GM12878 (cell line): Measurements from ENCODE around the gene PDZD2. TPM values are rescaled to one million over a fixed set of nuclear protein-coding genes. Genes with fewer than 3 reads are reported as not detected.
"Not testable (repeated sequence)": the region's sequence is repeated elsewhere in the genome, so short reads cannot be mapped to it uniquely, and the experiment has no call there.

Experiments
- ATAC-seq: fragments of 200-7000 bp; cut with Tn5 transposase; 3 replicates; pipeline ENCODE4 v1.9.1; 2020; ENCODE audit warnings: mild to moderate bottlenecking, moderate library complexity
- BruUV-seq: library from RNA; stranded (reverse); fragments of 400-500 nt; replicated peaks from 2 replicates; lab custom pipeline; 2021; lab: Mats Ljungman, UMichigan
- CTCF ChIA-PET: fragments of 300-600 bp; sonication (Branson Sonifier 250); formaldehyde crosslinking; extraction: SDS; loops from one replicate; lab custom pipeline; 2021; ENCODE audit warnings: inconsistent platforms; lab: Yijun Ruan, JAX
- POLR2A ChIA-PET: fragments of 350-600 bp; formaldehyde crosslinking; extraction: SDS; loops from one replicate; lab custom pipeline; 2021; ENCODE audit warnings: inconsistent platforms; lab: Charles Lee
- RAD21 ChIA-PET: fragments of 300-600 bp; sonication (Branson Sonifier 250); formaldehyde crosslinking; loops from one replicate; lab custom pipeline; 2023; ENCODE audit warnings: antibody characterized with exemption; ENCODE audit not compliant: unreplicated experiment; lab: Charles Lee
- SMC1A ChIA-PET: fragments of 300-600 bp; sonication (Branson Sonifier 250); formaldehyde crosslinking; loops from one replicate; lab custom pipeline; 2023; ENCODE audit not compliant: unreplicated experiment, uncharacterized antibody; lab: Charles Lee
- DNase-seq: peaks from one replicate; pipeline ENCODE4 v3.0.0-alpha.2; 2011; ENCODE audit warnings: low read depth, low spot score
- FAIRE-seq: peaks from 3 replicates; lab custom pipeline; 2011; peaks lifted over from hg19 to GRCh38; lab: Jason Lieb, UNC
- H2AFZ ChIP-seq: 2 replicates; pipeline ENCODE4 v1.6.0; 2011; ENCODE audit warnings: low read depth, low read length, control low read depth; ENCODE audit not compliant: control insufficient read depth
- H3K27ac ChIP-seq: 2 replicates; pipeline ENCODE4 v1.5.1; 2011; ENCODE audit warnings: control low read depth; ENCODE audit not compliant: control insufficient read depth, insufficient read depth
- H3K27me3 ChIP-seq, 2 experiments: replicated peaks in 1 of 2; 2 replicates each; pipeline versions ENCODE4 v1.6.0 to v1.6.1; 2011; ENCODE audit warnings: low read length in 1 of 2; ENCODE audit not compliant: control insufficient read depth in 2 of 2, insufficient read depth in 2 of 2
- H3K36me3 ChIP-seq, 2 experiments: 2 replicates each; pipeline ENCODE4 v1.5.1; 2011; ENCODE audit warnings: low read length in 1 of 2; ENCODE audit not compliant: control insufficient read depth in 2 of 2, insufficient read depth in 2 of 2
- H3K4me1 ChIP-seq: 2 replicates; pipeline ENCODE4 v1.6.1; 2011; ENCODE audit warnings: mild to moderate bottlenecking, low read length, moderate library complexity, mixed read lengths; ENCODE audit not compliant: control insufficient read depth, insufficient read depth
- H3K4me2 ChIP-seq: 2 replicates; pipeline ENCODE4 v1.6.0; 2011; ENCODE audit warnings: control low read depth; ENCODE audit not compliant: control insufficient read depth, insufficient read depth
- H3K4me3 ChIP-seq: fragments of 200-600 bp; sonication (generic); 2 replicates; pipeline ENCODE4 v1.5.1; 2016
- H3K79me2 ChIP-seq: 2 replicates; pipeline ENCODE4 v1.6.0; 2011; ENCODE audit warnings: low read length; ENCODE audit not compliant: control insufficient read depth, insufficient read depth
- H3K9ac ChIP-seq: 2 replicates; pipeline ENCODE4 v1.8.0; 2011; ENCODE audit warnings: low read length, control low read depth, mixed read lengths; ENCODE audit not compliant: control insufficient read depth, insufficient read depth
- H3K9me3 ChIP-seq: replicated peaks from 3 replicates; pipeline ENCODE4 v1.5.1; 2011; ENCODE audit warnings: mild to moderate bottlenecking, low read length; ENCODE audit not compliant: control insufficient read depth, insufficient read depth
- H4K20me1 ChIP-seq: 2 replicates; pipeline ENCODE4 v1.6.0; 2011; ENCODE audit not compliant: control insufficient read depth, insufficient read depth
- CEBPZ ChIP-seq: fragments of 150-350 bp; IDR thresholded peaks from 2 replicates; pipeline ENCODE4 v1.6.1; 2016; ENCODE audit warnings: low read depth, low read length
- RAD51 ChIP-seq: fragments of 450-650 bp; IDR thresholded peaks from 2 replicates; pipeline ENCODE4 v1.6.1; 2016; ENCODE audit warnings: moderate library complexity, mild to moderate bottlenecking, inconsistent platforms
- WGBS: methylation state at CpG from one replicate; pipeline ENCODE4 v1.1.6; 2016; ENCODE audit warnings: low lambda C conversion rate; ENCODE audit not compliant: insufficient replicate concordance, insufficient coverage; ENCODE audit errors: missing lambda C conversion rate; 5-methylcytosine and 5-hydroxymethylcytosine counted together
- in situ Hi-C: fragments of 300-500 bp; cut with MboI; formaldehyde crosslinking; loops from 9 replicates; pipeline ENCODE4 v1.14.3; 2018; ENCODE audit warnings: mixed read lengths
- intact Hi-C: fragments of 100-400 bp; cut with micrococcal nuclease; formaldehyde crosslinking; loops from one replicate; pipeline ENCODE4 v1.14.2; 2022; ENCODE audit not compliant: unreplicated experiment
- polyA plus RNA-seq, 11 experiments: library from polyadenylated mRNA; depleted of rRNA in 4 of 11; unstranded in 6 of 11; stranded (reverse) in 5 of 11; fragments of >200 nt; fragmentation: Nextera tagmentation in 4 of 11; fragmentation: Illumina TruSeq in 1 of 11; extraction: Ambion mirVana in 4 of 11; extraction: Trizol in 1 of 11; gene quantifications; 1 replicate in 1 of 11; 2 replicates in 10 of 11; pipeline versions ENCODE4 v1.2.1 to v1.2.3, GENCODE V29; 2011 to 2016; ENCODE audit warnings: inconsistent platforms in 2 of 11, missing spikeins in 2 of 11, low read depth in 1 of 11
- total RNA-seq, 4 experiments: library from RNA; depleted of rRNA in 3 of 4; stranded (reverse); fragments of >200 nt in 3 of 4; fragmentation: Illumina TruSeq in 1 of 4; extraction: Trizol in 1 of 4; gene quantifications; 2 replicates each; pipeline versions ENCODE4 v1.2.1 to v1.2.3, GENCODE V29; 2013 to 2021

Gene PDZD2
- total and polyA plus RNA-seq, 10 of the 15 experiments (the other 5 are each of a cell fraction or from before 2014, with no cell fraction given): 0.01 to 0.58 (median 0.29) TPM; not detected in 3

GRCh38 chr5:32014096-32014745, 375.3 kb downstream of the PDZD2 start (continued):
- TF ChIP-seq CEBPZ (no peak), RAD51 (no peak)

GRCh38 chr5:32015262-32015661, 376.3 kb downstream of the PDZD2 start:
- H4K20me1 ChIP-seq, RAD21 ChIA-PET, H3K27me3 ChIP-seq, H3K9me3 ChIP-seq, FAIRE-seq, POLR2A ChIA-PET, H3K4me2 ChIP-seq, H3K9ac ChIP-seq, BruUV-seq, H2AFZ ChIP-seq, intact Hi-C loops, H3K4me1 ChIP-seq, ATAC-seq, CTCF ChIA-PET, H3K36me3 ChIP-seq, DNase-seq, in situ Hi-C loops, H3K79me2 ChIP-seq, SMC1A ChIA-PET, H3K27ac ChIP-seq, H3K4me3 ChIP-seq: not testable (repeated sequence)
- WGBS: 84% methylated on average over 9 of the region's 9 CpGs
